AG20443 (cell line): ENCODE results near the gene PLEKHG1.
A peak's percentile ranks its signal among the peaks of the same experiment; 100 is the strongest.

Experiments
- DNase-seq: peaks from one replicate; pipeline ENCODE4 v3.0.0; 2012; ENCODE audit warnings: low spot score, mixed read lengths

PLEKHG1 gene

DNA sequence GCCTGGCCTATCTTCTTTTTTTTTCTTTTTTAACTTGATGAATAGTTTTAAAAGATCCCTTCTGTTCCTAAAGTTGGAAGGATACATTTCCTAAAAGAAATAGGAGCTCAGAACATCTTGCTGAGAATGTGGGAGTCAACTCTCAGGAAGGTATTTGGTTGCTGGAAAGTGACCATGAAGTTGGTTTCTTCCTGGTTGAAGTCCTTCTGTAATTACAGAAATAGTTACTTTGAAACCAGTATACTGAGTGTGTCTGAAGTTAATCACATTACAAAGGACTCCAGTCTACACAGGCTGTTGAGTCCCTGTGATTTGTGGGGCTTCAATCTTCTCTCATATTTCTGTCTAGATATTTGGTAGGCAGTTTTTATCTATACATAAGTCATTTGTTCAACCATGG, 9.8 kb upstream of the PLEKHG1 start:
- DNase-seq, result no peak

DNA sequence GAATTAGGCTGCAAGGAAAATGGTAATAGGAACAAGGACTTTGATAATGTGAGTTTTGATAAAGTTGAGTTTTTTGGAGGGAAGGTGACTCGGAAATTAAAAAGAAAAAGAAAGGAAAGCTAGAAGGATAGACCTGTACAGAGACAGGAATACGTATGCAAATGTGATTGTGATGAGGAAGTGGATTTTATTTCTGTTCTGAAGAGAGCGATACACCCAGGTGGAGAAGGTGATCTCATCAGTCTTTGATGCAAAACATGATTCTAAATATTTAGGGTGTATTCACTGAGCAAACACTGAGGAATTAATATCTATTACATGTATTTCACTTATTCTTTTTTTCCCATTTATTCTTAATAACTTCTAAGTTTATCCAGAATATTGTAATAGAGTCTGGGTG, 9.2 kb upstream of the PLEKHG1 start:
- no peak for DNase-seq

DNA sequence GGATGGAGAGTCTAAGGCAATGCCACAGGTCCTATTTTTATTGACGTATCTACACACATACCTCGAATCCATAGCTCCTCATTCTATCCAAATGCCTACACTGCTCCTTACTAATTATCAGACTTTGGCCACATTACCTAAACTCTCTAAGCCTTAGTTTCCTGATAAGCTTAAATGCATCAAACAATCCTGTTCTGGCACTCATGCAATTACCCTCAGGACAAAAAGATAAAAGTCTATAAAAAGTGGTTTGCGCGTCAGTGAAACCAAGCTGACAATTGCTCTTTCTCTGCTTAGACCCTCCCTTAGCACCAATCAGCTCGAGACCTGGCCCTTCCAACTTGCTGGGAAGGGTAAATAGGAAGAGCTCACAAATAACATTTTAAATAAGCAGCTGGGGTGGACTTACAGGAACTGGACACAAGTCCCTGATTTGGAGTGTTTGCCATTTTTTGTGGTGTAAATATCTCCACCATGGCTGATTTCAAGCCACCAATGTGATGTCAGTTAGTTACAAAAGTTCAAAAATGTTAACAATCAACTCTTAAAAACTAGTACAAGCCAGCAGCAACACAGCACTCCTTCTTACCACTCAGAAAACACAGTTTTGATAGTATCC, 7.2 kb upstream of the PLEKHG1 start:
- no peak for DNase-seq

DNA sequence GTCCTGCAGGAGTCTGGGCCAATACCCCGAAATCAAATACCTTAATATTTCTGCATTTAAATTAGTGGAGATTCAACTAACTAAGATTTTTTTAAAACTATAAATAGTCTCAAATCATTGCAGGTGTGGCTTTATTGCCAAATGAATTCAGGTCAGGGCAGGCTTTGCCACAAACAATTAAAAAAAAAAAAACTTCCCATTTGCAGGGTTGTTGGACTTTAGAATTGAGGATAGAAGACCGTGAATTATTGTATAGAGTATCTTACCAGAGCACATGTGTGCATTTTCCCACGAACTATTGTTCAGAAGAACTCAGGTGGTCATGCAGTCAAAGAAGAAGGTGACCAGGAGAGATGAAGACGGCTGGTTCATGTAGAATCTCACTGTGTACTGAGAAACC, 6.6 kb upstream of the PLEKHG1 start:
- DNase-seq, result no peak

DNA sequence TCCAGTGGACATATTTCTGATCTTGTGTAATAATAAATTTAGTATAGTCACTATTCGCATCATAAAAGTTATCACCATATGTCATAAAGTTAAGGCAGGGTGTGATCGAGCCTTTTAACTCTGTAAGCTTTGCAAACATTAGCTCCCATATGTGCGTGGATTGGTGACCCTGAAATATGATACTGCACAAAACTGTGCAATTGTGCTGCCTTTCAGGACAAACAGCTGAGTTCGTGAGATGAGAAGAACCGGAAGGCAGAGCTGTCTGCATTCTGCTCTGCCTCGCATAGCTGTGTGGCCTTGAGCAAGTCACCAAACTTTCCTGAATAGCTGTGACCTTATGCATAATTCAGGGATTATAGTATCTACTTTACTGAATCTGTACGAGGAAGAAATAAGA, 3.2 kb upstream of the PLEKHG1 start:
- DNase-seq, result no peak

DNA sequence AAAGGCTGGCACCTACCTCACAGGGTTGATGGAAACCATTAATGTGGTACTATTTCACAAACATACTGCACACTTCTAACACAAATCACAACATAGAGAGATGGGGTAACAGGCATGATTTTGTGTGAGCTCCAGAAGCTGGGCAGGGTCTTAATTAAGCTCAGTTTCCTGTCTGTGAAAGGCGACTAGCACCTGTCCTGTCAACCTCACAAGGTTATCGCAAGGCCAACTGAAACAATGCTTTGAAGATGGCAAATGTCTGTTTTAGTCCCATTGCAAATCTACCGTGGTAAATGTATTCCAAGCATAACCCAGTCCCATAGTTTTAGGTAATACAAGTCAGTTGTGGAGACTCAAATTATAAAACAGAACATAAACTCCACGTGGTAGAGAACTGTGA, 1.3 kb upstream of the PLEKHG1 start:
- no peak for DNase-seq

DNA sequence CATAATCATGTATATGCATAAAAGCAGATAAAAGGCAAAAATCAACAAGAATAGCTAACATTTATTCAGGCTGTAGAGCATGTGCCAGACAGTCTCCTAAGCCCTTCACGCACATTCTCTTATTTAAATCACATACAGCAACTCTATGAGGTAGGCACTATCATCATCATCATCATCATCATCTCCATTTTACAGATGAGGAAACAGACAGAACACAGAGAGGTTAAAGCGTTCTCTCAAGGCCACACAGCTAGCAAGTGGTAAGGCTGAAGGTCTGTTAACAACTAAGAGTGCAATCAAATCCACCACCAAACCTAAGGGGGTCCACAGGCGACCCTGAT, 857 bp upstream of the PLEKHG1 start:
- DNase-seq, result no peak

DNA sequence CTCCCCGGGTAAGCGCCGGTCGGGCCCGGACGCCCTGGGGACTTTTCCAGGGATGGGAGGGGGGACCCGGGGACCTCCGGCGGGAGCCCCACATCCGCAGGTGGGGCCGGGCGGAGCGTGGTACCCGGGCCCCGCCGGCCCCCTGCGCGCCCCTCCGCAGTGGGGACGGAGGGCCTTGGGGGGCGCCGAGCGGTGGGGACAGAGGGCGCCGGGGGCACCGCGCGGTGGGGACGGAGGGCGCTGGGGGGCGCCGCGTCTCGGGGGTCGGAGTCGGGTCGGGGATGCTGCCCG, 270 bp downstream of the PLEKHG1 start:
- DNase-seq, result no peak

DNA sequence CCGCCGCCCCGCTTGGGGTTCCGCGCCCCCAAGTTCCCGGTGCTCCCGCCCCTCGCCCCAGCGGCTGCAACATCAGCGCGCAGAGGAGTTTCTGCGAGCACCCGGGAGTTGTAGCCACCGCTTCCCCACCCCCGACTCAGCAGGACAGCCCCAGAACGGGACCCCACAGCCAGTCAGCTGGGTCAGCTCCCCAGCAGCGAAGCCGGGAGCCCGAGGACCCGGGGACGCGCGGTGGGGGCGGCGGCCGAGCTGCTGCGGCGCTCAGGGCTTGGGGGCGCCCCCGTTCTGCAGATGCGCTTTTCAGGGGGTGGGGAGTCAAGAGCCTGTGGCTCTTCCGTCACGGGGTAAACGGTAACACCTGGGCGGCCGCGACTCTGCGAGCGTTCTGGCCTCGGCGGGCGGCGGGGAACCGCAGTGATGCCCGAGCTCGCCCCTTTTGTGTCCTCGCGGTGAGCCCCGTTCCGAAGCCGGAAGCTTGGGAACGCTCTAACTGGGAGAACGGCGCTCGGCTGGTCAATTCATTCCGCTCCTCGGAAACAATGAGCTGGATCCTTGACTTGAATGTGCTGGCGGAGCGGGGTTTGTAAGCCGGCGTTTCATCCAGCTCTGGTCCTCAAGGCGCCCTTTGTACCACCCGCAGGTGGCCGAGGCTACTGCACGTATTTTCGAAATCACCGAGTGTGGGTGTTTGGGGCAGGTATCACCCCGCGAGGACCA, 774 bp downstream of the PLEKHG1 start:
- DNase-seq, result peak; percentile 79

DNA sequence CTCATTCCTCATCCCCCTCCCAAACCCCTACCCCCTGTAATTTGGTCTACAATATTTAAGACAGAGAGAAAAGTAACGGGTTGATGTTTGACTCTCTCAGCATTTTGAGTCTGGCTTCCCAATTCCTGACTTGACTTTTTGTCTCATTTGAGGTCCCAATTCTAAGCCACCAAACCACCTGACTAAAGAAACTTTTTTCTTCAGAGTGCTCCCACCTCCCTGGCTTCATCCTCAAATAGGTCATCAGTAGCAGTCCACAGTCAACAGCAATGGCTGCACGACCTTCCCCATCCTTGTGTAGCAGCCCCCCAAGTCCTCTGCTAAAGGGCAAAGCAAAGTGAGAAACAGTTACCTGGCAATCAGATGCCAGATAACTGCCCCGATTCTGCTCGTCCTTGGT, 1.8 kb downstream of the PLEKHG1 start:
- no peak for DNase-seq

DNA sequence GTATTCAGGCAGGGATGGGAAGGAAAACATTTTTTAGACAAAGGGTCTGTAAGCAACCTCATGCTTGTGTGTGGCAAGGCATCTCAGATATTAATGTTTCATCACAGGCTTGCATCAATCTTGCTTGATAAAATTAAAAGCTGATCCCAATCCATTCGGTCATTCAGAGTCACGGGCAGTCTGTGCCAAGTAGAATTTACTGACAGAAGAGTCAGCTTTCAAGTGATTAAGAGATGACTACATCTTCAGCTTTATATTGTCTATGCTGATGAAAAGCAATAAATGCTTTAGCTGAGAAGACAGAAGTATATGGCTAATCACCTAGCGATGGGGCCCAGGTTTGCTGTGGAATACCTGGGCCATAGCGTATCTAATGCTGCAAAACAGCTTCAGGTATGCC, 3.5 kb downstream of the PLEKHG1 start:
- DNase-seq, result no peak

DNA sequence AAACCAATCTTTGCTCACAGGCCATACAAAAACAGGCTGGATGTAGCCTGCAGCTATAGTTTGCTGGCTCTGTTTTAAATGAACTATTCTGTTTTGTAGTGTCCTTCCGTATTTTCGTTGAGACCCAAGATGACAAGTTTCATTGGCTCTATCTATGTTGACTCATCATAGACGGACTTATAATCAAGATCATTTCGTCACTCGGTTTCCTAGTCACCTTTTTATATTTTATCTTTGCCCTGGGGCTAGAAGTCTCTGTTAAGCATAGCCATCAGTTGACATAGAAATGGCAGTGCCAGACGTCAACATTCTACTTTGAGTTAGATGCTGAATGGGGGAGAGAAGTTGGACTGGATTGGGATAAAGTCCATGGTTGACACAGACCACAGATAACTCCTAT, 4.8 kb downstream of the PLEKHG1 start:
- no peak for DNase-seq

DNA sequence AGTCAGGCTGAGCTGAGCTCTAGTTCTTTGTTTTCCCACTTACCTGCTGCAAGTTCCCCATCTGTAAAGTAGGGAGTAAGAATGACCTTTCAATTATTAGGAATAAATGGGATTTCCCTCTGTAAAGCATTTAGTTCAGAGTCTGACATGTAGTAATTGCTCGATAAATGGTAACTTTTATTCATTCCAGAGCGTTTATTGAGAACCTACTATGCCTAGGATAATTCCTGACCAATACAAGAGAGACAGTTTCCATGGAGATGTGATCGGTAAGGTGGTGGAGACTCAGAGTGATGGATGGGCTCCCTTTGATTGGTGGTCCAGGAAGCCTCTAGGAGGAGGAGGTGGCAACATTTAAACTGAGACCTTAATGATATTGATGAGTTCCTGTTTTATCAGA, 5.6 kb downstream of the PLEKHG1 start:
- DNase-seq, result no peak

DNA sequence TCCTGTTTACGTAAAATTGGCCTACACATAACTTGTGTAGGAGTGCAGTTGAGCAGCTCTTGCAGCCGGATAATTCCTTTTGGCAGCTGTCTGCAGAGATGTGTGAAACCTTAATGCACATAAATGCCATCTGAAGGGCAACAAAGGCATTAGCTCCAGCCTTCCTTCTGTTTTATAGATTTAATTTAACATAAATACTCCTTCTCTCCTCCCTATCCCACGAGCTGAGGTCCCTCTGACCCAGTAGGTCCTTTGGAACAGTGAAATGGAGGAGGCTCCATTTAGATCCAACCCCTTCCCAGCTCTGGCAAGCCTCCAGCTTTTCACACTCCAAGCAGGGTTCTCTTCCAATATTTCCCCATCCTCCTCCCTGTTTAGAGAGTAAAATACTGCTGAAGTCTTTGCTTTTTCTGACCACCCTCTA, 6.5 kb downstream of the PLEKHG1 start:
- DNase-seq, result no peak

DNA sequence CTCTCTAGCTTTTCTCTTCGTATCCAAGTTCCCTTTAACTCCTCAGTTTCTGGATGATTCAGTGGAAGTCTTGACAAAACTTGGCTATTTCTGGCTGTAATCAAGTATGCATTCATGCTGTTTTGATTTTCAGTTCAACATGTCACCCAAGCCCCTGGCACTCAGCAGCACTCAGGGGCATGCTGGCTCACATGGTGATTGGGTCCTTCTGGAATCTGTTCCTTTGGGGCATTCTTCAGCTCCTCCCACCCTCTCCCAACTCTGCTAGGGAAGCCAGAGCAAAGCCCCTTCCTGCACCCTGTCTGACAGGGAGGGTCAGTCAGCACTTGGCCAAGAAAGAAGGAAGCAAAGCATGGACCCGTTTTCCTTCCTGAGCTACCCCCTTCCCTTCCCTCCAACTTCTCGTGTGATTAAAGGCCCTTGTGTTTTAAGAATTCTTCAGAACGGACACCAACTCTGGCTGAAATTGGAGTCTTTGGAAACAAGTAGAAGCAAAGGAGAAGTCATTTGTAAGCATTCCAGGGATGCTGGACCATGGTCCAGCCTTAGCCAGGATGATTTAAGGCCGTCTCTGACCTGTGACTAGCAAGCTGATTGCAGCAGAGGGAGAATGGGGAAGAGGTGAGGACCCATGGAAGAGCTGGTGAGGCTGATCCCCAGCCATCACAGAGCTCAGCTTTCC, 7.1 kb downstream of the PLEKHG1 start:
- DNase-seq, result no peak

DNA sequence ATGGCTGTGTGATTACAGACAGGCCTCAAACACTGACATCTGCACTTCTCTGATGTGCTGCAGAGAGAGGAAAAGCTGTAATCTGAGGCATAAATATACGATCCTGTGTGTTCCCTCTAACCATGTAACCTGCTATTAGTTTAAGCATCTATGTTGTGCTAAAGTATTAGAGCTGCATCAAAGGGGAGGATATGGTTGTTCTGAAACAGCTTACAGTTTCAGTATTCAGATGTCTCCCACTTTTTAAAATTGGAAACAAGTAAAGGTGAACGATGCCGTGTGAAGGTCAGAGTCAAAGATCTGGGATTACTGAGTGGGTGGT, 7.6 kb downstream of the PLEKHG1 start:
- no peak for DNase-seq

DNA sequence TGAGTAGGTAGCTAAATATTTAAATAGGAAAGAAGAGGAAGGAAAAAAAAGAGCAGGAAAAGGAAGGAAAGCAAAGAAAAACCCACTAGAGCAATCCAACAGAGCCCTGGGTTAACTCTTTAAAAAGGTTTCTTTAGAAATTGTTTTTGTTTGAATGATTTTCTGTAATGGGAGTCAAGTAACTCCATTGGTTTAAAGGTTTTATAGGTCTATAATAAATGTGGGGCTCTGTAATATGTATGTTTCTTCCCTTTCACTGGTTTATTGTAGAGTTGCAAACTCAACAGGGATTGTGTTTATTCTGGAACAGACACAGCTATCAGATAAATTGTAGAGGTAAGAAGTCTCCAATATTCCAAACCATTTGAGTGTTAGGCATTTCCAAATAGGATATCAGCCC, 10.9 kb downstream of the PLEKHG1 start:
- no peak for DNase-seq

DNA sequence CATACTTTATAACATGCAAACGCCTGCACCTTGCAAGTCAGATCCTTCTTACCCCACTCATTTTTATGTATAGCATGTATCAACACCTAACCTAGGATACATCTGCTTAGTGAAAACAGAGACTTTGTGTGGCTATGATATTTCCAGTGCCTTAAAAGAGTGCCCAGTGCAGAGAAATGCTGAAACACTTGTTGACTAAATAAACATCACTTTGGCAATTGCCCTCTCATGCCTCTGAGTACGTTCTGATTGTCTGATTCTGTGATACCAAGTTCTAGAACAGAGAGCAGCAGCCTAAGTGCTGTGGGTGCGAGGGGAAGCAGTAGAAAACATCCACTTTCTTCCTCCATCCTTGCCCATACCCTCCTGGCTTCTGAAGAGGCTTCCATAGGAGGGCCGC, 13.6 kb downstream of the PLEKHG1 start:
- DNase-seq, result no peak

DNA sequence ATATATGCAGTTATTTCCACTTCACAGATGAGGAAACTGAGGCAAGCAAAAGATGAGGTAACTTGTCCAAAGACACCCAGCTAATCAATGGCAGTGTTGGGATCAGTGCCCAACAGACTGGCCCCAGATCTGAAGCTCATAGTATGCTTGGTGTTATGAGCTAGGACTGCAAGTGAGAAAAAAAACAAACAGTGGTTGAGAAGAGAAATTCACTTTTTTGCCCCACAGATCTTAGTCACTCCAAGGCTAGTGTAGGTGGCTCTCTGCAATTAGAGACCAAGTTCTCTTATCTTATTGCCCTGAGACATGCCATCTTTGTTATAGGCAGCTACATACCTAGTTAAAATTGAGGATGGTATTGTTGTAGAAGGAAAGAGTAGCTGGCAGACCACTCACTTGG, 16.3 kb downstream of the PLEKHG1 start:
- DNase-seq, result no peak

DNA sequence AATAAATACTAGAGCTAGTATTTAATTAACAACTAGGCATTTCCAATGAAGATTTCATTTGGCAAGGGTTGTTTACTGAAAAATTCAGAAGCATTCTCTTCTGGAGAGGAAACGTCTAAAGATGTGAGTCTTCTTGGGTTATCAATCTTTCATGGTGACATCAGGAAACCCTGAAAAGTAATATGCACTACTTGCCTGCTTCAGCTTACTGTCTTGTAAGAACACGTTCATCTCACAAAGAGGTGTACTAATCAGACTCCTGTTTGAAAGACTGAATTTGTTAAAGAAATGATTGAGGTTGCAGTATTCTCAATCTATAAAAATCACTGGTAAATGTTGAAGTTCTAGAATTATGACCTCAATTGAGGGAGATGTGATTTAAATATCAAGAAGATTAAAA, 16.9 kb downstream of the PLEKHG1 start:
- no peak for DNase-seq

DNA sequence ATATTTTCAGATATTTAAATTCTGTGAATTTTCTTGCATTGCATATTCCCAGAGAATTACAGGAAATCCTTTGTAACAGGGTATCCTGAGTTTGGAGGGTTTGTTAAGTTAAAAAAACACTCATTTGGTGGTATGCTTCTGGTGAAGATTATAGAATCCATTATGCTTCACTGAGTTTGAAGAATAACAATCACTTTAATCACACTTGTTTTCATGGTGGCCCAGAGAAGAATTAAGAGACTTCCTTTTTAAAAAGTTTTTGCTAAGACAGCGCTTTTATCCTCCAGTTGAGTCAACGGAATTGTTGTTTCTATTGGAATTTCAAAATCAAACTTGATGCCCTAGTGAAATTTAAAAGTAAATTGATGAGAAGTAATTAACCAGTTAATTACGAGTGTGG, 17.4 kb downstream of the PLEKHG1 start:
- DNase-seq, result no peak

DNA sequence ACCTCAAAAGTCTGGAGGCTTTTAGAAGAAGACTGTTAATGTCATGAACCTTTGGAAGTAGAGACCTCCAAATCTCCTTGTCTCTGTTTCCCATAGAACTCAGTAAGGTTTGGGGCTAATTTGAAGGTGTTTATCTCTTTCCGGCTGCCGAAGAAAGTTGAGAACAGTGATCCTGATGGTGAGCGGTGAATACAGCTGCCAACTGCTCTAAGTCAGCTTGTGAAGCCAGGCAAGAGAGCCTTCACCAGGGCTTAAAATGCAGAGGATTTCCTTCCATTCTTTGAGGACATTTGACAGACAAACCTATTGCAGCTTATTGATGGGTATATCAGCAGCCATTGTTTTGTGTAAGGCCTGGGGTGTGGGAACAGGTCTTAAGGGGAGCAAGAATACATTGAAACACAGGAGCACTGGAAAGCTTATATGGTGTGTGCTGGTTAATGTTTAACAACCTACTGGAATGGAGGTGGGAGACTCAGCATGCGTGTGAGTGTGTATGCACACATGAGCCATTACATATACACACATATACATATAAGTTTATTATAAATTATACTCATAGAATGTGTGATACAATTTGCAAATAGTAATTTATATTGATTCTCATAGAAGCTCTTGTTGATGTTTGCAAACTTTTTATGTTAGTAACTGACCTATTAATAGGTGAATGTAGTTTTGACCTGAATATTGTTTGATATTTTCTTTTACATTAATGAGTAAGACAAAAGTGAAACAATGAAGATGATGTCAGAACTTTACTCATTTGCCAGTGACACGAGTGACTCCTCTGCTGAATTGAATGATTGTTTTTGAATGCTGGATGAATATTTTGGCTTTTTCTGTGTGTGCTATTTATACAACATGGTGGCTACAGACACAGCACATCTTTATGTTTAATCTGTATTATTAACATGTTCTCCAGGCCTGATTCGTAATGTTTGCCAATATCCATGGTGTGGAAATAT, 18.1 kb downstream of the PLEKHG1 start:
- no peak for DNase-seq

DNA sequence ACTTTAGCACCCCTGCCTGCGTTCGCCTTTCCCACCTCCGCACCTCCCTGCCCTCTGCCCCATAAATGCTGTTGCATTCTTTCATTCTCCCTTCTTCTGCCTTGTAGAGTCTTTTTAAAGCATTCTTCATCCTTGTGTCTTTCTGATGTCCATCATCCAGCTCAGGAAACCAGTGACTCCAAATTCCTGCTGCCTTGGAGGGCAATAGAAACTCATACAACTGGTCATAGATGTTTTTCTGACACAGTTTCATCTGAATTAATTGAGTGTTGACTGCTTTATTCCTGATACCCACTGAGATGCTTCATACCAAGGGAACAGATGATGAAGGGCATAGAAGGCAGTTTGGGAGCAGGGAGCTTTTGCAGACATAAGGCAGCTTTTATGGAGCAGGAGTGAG, 19.6 kb downstream of the PLEKHG1 start:
- no peak for DNase-seq
